NCI-H69 (cell line): ENCODE data around the gene TTI1.
"Not testable (repeated sequence)": the region's sequence is repeated elsewhere in the genome, so short reads cannot be mapped to it uniquely, and the experiment has no call there.

ENCODE experiments used
- DNase-seq: peaks from one replicate; lab custom pipeline; 2025; lab: John Stamatoyannopoulos, UW

TTI1 gene

GRCh38 chr20:37968841-37969401, 64.3 kb downstream of the TTI1 start:
- peak; percentile 75 for DNase-seq

DNA sequence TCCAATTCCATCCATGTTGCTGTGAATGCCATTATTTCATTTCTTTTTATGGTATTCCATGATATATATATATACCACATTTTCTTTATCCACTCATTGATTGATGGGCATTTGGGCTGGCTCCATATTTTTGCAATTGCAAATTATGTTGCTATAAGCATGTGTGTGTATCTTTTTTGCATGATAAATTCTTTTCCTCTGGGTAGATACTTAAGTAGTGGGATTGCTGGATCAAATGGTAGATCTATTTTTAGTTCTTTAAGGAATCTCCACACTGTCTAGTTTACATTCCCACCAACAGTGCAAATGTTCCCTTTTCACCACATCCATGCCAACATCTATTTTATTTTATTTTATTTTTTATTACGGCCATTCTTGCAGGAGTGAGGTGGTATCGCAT, 69.8 kb downstream of the TTI1 start:
- DNase-seq, result not testable (repeated sequence)

DNA sequence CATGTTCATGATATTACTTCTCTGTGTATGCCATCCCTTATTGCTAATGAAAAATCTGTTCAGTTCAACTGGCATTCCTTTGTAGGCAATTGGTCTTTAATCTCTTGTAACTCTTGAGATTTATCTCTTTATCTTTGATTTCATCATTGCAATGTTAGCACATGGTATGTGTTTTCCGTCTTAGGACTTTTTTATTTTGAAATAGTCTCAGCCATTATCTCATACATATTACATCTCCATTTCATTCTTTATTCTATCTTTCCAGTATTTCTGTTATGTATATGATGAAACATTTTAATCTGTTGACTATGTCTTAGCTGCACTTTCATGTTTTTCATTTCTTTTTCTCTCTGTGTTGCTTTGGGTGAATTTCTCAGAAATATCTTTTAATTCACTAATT, 72.2 kb downstream of the TTI1 start:
- DNase-seq, result no peak

DNA sequence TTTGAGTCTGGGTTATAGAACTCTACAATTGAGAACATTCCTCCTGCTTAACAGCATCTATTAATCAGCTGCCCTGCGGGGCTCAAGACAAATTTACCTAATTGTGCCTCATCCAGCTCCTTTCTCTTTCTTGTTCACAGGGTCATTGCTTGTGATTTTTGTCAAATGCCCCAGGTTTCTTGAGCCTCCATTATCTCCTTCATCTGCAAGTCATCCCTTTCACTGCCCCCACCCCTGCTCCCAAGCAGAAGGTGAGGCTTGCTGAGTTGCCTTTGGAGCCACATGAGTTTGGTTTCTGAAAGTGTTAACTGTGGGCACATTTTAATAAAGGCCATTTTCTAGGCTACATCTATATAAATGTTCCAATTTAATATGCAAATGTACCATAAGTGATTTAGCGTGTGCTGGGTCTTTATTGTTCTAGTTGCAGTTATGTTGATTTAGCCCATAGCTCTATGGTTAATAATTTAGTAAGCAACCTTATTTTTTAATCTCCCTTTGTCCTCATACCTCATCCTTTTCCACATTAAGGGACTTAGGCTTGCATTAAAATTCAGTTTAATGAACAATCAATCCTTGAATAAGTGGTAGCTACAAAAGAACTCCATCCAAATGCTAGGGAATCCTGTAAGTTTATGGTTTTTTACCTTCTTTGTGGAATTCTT, 74.3 kb downstream of the TTI1 start:
- no peak for DNase-seq

DNA sequence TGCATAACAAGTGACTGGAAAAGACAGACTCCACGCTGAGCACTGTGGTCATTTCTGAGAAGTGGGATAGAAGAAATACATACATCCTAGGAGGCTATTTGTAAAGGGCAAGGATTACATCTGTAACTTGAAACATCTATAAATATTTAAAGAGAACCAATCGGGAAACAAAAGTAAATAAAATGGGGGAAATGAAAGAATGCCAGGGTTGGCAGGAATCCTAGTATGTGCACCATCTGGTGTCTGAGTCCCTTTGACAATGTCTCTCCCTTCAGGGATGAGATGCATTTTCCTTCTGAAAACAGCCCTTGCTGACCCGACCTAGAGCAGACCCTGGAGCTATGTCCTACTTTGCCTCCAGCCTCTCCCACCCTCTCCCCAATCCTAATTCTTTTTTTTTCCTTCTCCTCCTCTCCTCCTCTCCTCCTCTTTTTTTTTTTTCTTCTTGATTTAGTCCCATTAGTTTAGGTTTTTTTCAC, 77.1 kb downstream of the TTI1 start:
- peak; percentile 88 for DNase-seq

GRCh38 chr20:37955511-37955910, 77.7 kb downstream of the TTI1 start:
- DNase-seq, result no peak

DNA sequence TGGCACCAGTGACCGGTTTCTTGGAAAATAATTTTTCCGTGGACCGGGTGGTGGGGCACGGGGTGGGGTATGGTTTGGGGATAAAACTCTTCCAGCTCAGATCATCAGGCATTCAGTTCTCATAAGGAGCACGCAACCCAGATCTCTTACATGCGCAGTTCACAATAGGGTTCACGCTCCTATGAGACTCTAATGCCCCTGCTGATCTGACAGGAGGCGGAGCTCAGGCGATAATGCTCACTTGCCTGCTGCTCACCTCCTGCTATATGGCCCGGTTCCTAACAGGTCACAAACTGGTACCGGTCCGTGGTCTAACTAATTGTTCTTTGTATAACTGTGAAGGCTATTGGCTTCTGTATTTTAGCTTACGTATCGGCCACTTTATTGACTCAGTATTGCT, 78.6 kb downstream of the TTI1 start:
- no peak for DNase-seq

DNA sequence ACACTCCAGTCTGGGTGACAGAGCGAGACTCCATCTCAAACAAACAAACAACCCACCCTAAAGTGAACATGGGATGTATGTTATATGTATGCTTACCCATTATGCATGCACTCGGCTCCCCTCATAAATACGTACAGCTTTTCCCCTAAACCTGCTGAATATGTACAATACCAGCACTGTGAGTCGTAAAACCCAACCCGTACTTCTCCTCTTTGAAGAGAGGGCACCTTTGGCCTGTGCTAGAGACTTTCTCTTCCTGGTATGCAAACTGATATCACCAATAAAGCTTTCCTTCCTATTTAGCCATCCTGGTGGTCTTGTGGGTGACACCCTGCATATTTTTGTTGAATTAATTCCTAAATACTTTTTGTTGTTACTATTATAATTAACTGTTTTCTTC, 79.1 kb downstream of the TTI1 start:
- DNase-seq, result no peak

GRCh38 chr20:37948956-37949355, 84.3 kb downstream of the TTI1 start:
- no peak for DNase-seq

GRCh38 chr20:37947943-37948342, 85.3 kb downstream of the TTI1 start:
- DNase-seq, result no peak

GRCh38 chr20:37946946-37947345, 86.3 kb downstream of the TTI1 start:
- DNase-seq, result no peak

GRCh38 chr20:37945091-37945547, 88.1 kb downstream of the TTI1 start:
- peak; percentile 65 for DNase-seq

- DNase-seq, result no peak
These were observed 88.7 kb downstream of the TTI1 start for GRCh38 chr20:37944456-37944981.

DNA sequence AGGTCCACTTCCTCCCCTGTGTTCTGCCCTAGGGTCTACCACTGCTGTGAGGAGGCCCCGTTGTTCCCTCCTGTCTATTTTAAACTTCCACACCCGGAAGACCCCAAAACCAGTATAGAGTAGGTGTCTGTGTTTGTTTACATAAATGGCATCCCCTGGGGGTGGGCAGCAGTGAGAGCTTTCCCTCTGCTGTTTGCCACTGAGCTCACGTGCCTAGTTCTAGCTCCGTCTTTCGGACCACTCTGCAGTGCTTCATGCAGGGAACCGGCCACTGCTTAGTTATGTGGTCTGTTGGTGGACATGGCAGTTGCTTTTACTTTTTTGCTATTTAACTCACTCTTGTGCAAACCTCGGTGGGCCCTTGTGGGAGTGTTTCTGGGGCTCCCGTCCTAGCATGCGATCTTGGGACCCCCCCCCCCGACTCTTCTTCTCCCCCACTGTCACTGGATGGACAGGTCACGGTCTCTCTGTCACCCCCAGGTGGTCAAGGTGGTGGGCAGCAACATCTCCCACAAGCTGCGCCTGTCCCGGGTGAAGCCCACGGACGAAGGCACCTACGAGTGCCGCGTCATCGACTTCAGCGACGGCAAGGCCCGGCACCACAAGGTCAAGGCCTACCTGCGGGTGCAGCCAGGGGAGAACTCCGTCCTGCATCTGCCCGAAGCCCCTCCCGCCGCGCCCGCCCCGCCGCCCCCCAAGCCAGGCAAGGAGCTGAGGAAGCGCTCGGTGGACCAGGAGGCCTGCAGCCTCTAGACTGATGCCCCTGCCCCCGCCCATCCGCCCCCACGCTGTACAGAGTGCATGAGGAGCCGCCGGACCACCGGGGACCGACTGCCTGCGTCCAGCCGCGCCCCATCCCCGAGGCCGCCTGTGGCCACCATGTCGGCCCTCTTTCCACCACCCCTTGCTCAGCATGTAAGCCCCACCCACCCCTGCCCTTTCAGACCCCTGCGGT, 89.5 kb downstream of the TTI1 start:
- no peak for DNase-seq

DNA sequence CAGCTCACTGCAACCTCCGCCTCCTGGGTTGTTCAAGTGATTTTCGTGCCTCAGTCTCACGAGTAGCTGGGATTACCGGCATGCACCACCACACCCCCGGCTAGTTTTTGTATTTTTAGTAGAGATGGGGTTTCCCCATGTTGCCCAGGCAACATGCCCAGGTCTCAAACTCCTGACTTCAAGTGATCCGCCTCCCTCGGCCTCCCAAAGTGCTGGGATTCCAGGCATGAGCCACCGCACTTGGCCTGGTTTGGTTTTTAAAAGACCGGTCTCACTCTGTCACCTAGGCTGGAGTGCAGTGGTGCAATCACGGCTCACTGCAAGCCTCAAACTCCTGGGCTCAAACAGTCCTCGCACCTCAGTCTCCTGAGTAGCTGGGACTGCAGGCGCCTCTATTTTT, 90.2 kb downstream of the TTI1 start:
- no peak for DNase-seq

- DNase-seq, result no peak
These were observed 91.3 kb downstream of the TTI1 start for GRCh38 chr20:37941992-37942391.

DNA sequence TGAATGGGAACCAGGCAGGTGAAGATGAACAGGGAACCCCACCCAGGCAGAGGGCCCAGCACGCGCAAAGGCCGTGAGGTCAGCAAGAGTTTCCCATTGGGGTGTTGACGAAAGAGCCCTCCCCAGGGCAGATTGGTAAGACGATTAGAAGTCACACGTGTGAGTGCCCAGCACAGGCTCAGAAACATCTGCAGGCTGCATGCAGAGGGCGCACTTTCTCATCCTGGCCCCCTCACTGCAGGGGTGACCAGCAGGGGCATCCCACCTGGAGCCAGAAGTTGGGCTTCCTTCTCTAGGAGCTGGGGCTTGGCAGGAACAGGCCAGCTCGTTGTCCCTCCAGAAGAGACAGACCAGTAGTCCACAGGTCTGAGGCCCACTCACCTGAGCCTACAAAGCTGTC, 91.9 kb downstream of the TTI1 start:
- DNase-seq, result no peak

GRCh38 chr20:37940858-37941257, 92.4 kb downstream of the TTI1 start:
- no peak for DNase-seq

- no peak for DNase-seq
These were observed 93.3 kb downstream of the TTI1 start for GRCh38 chr20:37939701-37940560.

GRCh38 chr20:37938954-37939353, 94.3 kb downstream of the TTI1 start:
- DNase-seq, result no peak

DNA sequence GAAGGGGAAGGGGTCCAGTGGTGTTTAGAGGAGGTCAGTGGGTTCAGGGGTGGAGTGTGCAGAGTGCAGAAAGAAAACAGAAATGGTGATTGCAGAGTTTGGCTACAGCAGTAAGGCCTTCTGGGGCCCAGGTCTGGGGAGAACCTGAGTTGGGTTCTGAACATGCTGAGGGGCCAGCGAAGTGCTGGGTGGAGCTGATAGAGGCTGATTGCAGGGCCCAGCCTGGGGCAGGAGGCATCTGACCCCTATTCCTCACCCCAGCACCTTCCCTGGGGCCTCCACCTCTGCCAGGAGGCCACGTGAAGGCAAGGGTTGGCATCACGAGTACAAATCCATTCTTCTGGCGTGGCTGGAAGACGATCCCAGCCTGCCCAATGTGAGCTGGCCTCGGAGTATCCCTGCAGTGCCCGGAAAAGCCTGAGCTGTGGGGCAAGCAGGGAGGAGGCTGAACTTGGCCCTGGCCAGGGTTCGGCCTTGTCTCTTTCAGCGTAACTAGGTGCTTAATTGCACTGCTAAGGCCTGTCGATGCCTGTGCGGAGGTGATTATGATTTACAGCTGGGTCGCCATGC, 95.0 kb downstream of the TTI1 start:
- no peak for DNase-seq
